Mesothelial cell of epicardium (in vitro differentiated cells): ENCODE results near the gene DGKI. TPM values are rescaled to one million over a fixed set of nuclear protein-coding genes. Genes with fewer than 3 reads are reported as not detected.
"Not testable (repeated sequence)": the region's sequence is repeated elsewhere in the genome, so short reads cannot be mapped to it uniquely, and the experiment has no call there.

ENCODE experiments used
- DNase-seq, 2 experiments: peaks; one replicate each; pipeline ENCODE4 v3.0.0; 2021; ENCODE audit warnings: low spot score in 2 of 2; ENCODE audit not compliant: unreplicated experiment in 2 of 2
- H3K27ac Mint-ChIP-seq: 2 replicates; pipeline ENCODE4 v1.8.0; 2021; ENCODE audit warnings: mixed read lengths
- H3K27me3 Mint-ChIP-seq: 2 replicates; pipeline ENCODE4 v1.8.0; 2021; ENCODE audit warnings: low read depth, mixed read lengths
- H3K36me3 Mint-ChIP-seq: 2 replicates; pipeline ENCODE4 v1.8.0; 2021; ENCODE audit warnings: mixed read lengths
- H3K4me1 Mint-ChIP-seq: 2 replicates; pipeline ENCODE4 v1.8.0; 2021; ENCODE audit warnings: mixed read lengths
- H3K4me3 Mint-ChIP-seq: 2 replicates; pipeline ENCODE4 v1.8.0; 2021; ENCODE audit warnings: mild to moderate bottlenecking, moderate library complexity, mixed read lengths
- H3K9me3 Mint-ChIP-seq: 2 replicates; pipeline ENCODE4 v1.8.0; 2021; ENCODE audit warnings: mixed read lengths
- CTCF ChIP-seq: fragments of 200-600 bp; sonication (generic); IDR thresholded peaks from one replicate; pipeline ENCODE4 v1.5.0; 2021; ENCODE audit warnings: antibody characterized with exemption; ENCODE audit not compliant: unreplicated experiment
- total RNA-seq: library from RNA; stranded (reverse); gene quantifications from 3 replicates; pipeline ENCODE4 v1.2.1, GENCODE V29; 2021

DGKI gene
- total RNA-seq, 1 donor from 2014 or later: 2.0 TPM

DNA sequence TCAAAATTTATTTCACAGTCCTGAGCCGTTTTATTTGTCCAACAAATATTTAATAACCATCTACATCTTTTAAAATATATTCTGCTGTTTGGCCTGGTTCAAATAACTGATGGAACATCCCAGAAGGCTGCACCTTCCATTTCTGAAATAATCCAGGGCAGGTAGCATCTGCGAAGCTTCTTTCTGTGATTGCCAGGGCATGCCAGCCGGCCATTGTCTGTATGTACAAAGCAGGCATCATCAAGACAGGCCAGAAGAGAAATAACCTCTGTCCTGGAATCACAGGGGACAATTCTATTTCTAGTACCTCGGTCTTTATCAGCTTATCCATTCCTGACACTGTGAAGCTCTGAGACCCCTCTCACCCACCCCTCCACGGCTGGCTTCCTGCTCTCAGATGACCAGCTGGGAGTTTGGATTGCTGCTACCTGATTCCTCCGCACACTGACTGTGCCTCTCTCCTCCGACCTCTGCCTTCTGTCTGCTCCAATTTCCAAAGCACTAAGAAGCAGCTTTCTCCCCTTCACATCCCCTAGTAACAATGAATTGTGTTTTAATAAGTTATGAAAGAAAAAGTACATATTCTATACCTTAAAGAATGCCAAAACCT, 8.0 kb downstream of the DGKI start:
- TF ChIP-seq CTCF: no peak
- Mint-ChIP-seq H3K9me3 (peaks cover 4% of the 10 kb centered on the region), H3K27ac (no peak overlapping the region), H3K27me3 (peaks cover 16% of the 10 kb centered on the region), H3K4me1 (no peaks in the 10 kb centered on the region), H3K36me3 (no peaks in the 10 kb centered on the region), H3K4me3 (no peak overlapping the region)
- no peak for DNase-seq

DNA sequence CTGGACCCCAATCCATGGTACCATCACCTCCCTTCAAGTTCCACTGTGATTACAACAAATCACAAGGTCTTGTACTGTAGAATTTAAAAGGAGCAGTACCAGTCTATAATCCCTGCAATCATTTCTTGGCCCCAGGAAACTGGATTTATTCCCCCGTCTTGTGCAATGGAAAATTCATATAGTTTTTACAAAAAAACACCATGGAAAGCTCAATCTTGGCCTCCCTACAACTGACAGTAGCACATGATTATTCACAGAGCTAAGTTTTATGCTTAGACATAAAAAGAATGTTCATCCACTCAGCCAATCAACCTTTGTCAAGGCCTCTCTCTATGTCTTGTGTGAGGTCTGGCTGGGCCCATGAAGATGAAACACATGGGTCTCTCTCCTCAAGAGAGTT, 10.2 kb downstream of the DGKI start:
- H3K36me3 Mint-ChIP-seq: no peaks in the 10 kb centered on the region
- TF ChIP-seq CTCF: no peak
- no peak for DNase-seq
- H3K4me1 Mint-ChIP-seq: no peaks in the 10 kb centered on the region
- H3K27ac Mint-ChIP-seq: no peak overlapping the region
- no peak overlapping the region for H3K4me3 Mint-ChIP-seq
- peaks cover 15% of the 10 kb centered on the region for H3K9me3 Mint-ChIP-seq
- peaks cover 6% of the 10 kb centered on the region for H3K27me3 Mint-ChIP-seq

DNA sequence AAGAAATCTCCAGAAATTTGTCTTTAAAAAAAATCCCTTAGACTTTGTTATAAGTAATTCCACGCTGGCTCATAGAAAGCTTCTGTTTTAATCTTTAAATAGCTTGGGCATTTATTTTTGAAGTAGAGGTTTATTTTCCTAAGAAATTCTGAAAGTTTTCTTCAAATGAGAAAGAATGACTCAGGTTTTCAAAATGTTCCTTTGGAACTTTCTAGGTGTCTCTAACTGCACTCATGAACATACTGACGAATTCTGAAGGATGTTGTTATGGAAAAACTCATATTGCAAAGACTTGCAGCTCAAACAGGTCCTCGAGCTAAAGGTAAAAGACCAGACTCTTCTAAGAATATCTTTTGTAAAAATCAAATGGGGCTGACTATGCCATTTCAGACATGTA, 10.7 kb downstream of the DGKI start:
- no peak for DNase-seq
- Mint-ChIP-seq H3K36me3 (peaks cover 2% of the 10 kb centered on the region), H3K27me3 (peaks cover 6% of the 10 kb centered on the region), H3K4me1 (no peaks in the 10 kb centered on the region), H3K9me3 (peaks cover 17% of the 10 kb centered on the region), H3K27ac (no peak overlapping the region), H3K4me3 (no peak overlapping the region)
- no peak for TF ChIP-seq CTCF

DNA sequence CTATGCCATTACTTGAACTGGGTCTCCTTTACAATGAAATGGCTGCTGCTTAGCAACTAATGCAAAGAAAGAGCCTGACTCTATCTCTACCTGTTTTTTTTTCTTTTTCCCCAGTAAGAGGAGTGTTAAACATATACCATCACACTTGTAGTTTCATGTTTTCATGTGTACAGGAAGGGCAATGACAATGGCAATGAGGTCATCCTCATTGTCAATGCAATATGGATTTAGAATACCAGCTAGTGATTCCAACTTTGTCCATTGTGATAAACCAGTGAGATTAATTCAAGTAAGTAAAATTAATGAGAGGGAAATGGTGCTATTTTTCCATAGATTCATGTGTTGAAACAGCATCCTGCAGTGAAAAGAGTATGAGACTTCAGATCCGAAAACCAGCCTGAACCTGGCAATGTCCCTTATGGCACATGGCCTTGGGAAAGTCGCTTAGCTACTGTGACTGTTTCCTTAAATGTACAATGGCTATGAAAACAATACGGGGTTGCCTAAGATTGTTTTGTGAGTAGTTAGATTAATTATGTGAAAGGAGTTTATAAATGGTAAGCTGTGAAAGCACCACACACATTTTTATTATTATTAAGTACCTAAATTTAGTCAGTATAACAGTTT, 11.2 kb downstream of the DGKI start:
- Mint-ChIP-seq H3K4me3 (no peak overlapping the region), H3K4me1 (no peaks in the 10 kb centered on the region), H3K36me3 (peaks cover 3% of the 10 kb centered on the region), H3K27ac (no peak overlapping the region), H3K27me3 (peaks cover 3% of the 10 kb centered on the region), H3K9me3 (peaks cover 22% of the 10 kb centered on the region)
- TF ChIP-seq CTCF: no peak
- no peak for DNase-seq

GRCh38 chr7:137834552-137834951, 12.2 kb downstream of the DGKI start:
- no peak for TF ChIP-seq CTCF
- Mint-ChIP-seq H3K9me3 (peaks cover 26% of the 10 kb centered on the region), H3K27ac (no peak overlapping the region), H3K36me3 (peaks cover 3% of the 10 kb centered on the region), H3K4me1 (no peaks in the 10 kb centered on the region), H3K4me3 (no peak overlapping the region), H3K27me3 (peaks cover 2% of the 10 kb centered on the region)
- DNase-seq: no peak

DNA sequence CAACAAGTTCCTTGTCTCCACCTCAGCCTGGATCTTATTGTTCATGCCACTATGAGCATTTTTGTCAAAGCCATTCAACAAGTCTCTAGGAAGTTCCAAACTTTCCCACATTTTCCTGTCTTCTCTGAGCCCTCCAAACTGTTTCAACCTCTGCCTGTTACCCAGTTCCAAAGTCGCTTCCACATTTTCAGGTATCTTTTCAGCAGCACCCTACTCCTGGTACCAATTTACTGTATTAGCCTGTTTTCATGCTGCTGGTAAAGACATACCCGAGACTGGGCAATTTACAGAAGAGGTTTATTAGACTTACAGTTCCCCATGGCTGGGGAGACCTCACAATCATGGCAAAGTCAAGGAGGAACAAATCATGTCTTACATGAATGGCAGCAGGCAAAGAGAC, 13.8 kb downstream of the DGKI start:
- H3K36me3 Mint-ChIP-seq, H3K27me3 Mint-ChIP-seq, H3K4me1 Mint-ChIP-seq, DNase-seq, H3K27ac Mint-ChIP-seq, H3K4me3 Mint-ChIP-seq: not testable (repeated sequence)
- H3K9me3 Mint-ChIP-seq: peaks cover 26% of the 10 kb centered on the region
